OCI-LY7 (cell line): ENCODE measurements around the gene TEX28.

Experiments used
- EZH2phosphoT487 ChIP-seq: fragments of 200-600 bp; sonication (generic); IDR thresholded peaks from 2 replicates; pipeline ENCODE4 v1.6.1; 2018; ENCODE audit warnings: low read depth, borderline replicate concordance, mild to moderate bottlenecking, mixed run types, antibody characterized with exemption, low read length, moderate library complexity, mixed read lengths
- TF ChIP-seq, protein P1 (sequence below): fragments of 200-600 bp; sonication (generic); conservative IDR thresholded peaks from 2 replicates; pipeline ENCODE4 v1.5.1; 2014; ENCODE audit warnings: mild to moderate bottlenecking, antibody characterized with exemption, low read length, moderate library complexity, mixed read lengths

DNA sequence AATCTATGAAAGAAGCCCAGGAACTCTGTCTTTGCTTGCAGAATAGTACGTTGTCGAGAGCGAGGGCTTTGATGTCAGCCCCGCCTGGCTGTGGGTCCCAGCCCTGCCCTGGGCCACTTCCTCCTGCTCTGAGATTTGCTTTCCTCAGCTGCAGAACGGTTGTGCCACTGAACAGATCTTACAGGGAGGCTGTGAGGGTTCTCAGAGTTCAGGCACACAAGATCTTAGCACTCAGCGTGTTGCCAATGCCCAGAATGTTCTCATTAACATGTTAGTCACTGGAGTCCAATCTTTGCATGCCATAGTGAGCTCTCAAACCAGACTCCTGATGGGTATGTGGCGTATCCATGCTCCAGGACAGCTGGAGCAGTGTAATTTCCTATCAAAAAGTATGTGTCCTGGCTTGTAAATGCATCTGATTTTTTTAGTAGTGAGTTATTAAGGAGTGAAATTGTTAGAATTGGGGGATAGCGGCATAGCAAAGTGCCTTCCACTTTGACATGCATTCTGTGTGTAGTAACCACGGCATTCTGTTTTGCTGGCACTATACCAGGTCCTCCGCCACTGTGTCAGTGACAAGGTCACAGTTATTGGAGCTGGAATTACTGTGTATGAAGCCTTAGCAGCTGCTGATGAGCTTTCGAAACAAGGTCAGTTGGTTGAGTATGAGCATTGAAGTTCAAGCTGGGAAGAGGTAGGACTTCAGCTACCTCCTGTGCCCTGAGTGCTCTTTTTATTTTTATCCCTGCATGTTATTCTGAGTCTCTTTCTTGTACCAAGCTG is 32.3 kb upstream of the TEX28 start:
- TF ChIP-seq, protein P1, sequence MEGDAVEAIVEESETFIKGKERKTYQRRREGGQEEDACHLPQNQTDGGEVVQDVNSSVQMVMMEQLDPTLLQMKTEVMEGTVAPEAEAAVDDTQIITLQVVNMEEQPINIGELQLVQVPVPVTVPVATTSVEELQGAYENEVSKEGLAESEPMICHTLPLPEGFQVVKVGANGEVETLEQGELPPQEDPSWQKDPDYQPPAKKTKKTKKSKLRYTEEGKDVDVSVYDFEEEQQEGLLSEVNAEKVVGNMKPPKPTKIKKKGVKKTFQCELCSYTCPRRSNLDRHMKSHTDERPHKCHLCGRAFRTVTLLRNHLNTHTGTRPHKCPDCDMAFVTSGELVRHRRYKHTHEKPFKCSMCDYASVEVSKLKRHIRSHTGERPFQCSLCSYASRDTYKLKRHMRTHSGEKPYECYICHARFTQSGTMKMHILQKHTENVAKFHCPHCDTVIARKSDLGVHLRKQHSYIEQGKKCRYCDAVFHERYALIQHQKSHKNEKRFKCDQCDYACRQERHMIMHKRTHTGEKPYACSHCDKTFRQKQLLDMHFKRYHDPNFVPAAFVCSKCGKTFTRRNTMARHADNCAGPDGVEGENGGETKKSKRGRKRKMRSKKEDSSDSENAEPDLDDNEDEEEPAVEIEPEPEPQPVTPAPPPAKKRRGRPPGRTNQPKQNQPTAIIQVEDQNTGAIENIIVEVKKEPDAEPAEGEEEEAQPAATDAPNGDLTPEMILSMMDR = no peak
- no peak for TF ChIP-seq EZH2phosphoT487
